Peyer's patch (tissue), 4 donors: ENCODE measurements around the gene CDH11. TPM values are rescaled to one million over a fixed set of nuclear protein-coding genes. Genes with fewer than 3 reads are reported as not detected.
A peak's percentile ranks its signal among the peaks of the same experiment; 100 is the strongest.

Experiments
- DNase-seq, 3 donors: peaks; one replicate each; pipeline ENCODE4 v3.0.0-alpha.2; 2017 to 2019
- H3K27ac ChIP-seq, 4 donors: fragments of 200-600 bp; sonication (generic); one replicate each; pipeline ENCODE4 v1.5.1; 2016 to 2019
- H3K27me3 ChIP-seq, 2 donors: fragments of 200-600 bp; sonication (generic); one replicate each; pipeline ENCODE4 v1.5.1; 2019
- H3K36me3 ChIP-seq, 3 donors: fragments of 200-600 bp; sonication (generic); one replicate each; pipeline ENCODE4 v1.5.1; 2016 to 2019
- H3K4me1 ChIP-seq, 4 donors: fragments of 200-600 bp; sonication (generic); one replicate each; pipeline ENCODE4 v1.5.1; 2016 to 2019
- H3K4me3 ChIP-seq, 4 donors: fragments of 200-600 bp; sonication (generic); 1 replicate in 3 of 4; 2 replicates in 1 of 4; pipeline ENCODE4 v1.5.1; 2016 to 2019; ENCODE audit warnings: mild to moderate bottlenecking in 1 of 4
- H3K9me3 ChIP-seq, 4 donors: fragments of 200-600 bp; sonication (generic); one replicate each; pipeline ENCODE4 v1.5.1; 2016 to 2019; ENCODE audit warnings: mild to moderate bottlenecking in 1 of 4
- POLR2A ChIP-seq, 2 donors: fragments of 450-650 bp; IDR thresholded peaks; one replicate each; pipeline ENCODE4 v1.5.1; 2017; ENCODE audit warnings: antibody characterized with exemption in 2 of 2, mild to moderate bottlenecking in 2 of 2, moderate library complexity in 2 of 2
- total RNA-seq, 4 donors: library from RNA; depleted of rRNA; stranded (reverse); fragments of >200 nt; gene quantifications; one replicate each; pipeline ENCODE4 v1.1.0, GENCODE V29; 2016
- TF ChIP-seq, protein P1 (sequence below), 6 experiments: fragments of 450-650 bp in 4 of 6; fragments of 200-600 bp in 2 of 6; sonication (generic) in 1 of 6; IDR thresholded peaks; one replicate each; pipeline ENCODE4 v1.5.1; 2017 to 2019; ENCODE audit warnings: antibody characterized with exemption in 6 of 6, mild to moderate bottlenecking in 3 of 6, moderate library complexity in 1 of 6

CDH11 gene
- total RNA-seq, 4 donors from 2014 or later: 2.1 to 16.5 (median 4.9) TPM

GRCh38 chr16:64924086-64924485 lies 197.8 kb downstream of the CDH11 start:
- TF ChIP-seq POLR2A (IDR thresholded peaks at IDR 0.05): no peak
- TF ChIP-seq, protein P1, sequence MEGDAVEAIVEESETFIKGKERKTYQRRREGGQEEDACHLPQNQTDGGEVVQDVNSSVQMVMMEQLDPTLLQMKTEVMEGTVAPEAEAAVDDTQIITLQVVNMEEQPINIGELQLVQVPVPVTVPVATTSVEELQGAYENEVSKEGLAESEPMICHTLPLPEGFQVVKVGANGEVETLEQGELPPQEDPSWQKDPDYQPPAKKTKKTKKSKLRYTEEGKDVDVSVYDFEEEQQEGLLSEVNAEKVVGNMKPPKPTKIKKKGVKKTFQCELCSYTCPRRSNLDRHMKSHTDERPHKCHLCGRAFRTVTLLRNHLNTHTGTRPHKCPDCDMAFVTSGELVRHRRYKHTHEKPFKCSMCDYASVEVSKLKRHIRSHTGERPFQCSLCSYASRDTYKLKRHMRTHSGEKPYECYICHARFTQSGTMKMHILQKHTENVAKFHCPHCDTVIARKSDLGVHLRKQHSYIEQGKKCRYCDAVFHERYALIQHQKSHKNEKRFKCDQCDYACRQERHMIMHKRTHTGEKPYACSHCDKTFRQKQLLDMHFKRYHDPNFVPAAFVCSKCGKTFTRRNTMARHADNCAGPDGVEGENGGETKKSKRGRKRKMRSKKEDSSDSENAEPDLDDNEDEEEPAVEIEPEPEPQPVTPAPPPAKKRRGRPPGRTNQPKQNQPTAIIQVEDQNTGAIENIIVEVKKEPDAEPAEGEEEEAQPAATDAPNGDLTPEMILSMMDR (IDR thresholded peaks at IDR 0.05): no peak
- DNase-seq: no peak
- Histone ChIP-seq H3K4me3 (no peak overlapping the region), H3K9me3 (no peaks in the 10 kb centered on the region), H3K36me3 (no peaks in the 10 kb centered on the region), H3K4me1 (no peaks in the 10 kb centered on the region), H3K27ac (no peak overlapping the region), H3K27me3 (no peaks in the 10 kb centered on the region)

DNA sequence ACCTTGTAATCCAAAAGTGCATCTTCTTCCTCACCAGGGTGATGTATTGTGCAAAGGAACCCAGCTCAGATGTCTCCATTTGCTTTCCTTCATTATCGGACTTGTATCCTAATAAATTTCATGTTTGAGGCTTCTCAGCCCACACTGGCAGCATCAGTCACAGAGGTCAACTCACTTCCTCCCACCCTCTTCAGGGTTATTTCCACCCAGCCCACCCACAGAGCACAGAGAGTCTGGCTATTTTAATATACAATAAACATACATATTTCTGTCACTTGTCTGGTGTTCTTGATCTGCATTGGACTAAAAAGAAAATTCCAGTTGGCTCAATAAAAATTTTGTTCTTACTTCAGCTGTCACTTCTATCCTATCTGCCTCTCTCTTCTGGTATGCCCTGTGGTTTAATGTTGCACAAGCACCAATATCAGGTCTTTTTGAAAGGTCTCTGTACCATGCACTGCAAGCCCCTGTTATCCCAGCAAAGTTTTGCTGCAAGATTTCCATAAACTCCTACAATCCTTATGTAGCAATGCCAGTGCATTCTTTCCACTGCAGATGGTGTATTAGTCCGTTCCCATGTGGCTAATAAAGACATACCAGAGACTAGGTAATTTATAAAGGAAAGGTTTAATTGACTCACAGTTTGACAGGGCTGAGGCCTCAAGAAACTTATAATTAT lies 201.8 kb downstream of the CDH11 start:
- no peaks in the 10 kb centered on the region for H3K27me3 ChIP-seq
- H3K4me1 ChIP-seq: no peaks in the 10 kb centered on the region
- H3K9me3 ChIP-seq: no peaks in the 10 kb centered on the region
- no peak for TF ChIP-seq POLR2A (IDR thresholded peaks at IDR 0.05)
- TF ChIP-seq, protein P1 (IDR thresholded peaks at IDR 0.05): no peak
- no peaks in the 10 kb centered on the region for H3K36me3 ChIP-seq
- DNase-seq: no peak
- H3K4me3 ChIP-seq: no peak overlapping the region
- no peak overlapping the region for H3K27ac ChIP-seq

DNA sequence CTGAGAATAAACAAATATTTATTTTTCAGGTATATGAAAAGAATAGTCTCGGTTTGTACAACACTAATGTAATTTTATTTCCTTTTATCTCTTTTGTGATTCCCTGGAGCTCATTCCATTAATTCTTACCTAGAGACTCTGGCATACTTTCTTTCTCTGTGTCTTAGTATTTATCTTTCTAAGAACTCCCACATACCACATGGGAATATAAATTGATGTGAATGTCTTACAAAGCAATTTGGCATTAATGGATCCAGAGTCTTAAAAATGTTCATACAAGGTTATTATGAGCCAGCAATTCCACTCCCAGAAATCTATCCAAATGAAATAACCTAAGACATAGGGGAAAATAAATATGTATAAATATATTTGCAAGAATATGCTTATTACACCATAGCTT lies 202.7 kb downstream of the CDH11 start:
- Histone ChIP-seq H3K36me3 (no peaks in the 10 kb centered on the region), H3K27ac (no peak overlapping the region), H3K9me3 (no peaks in the 10 kb centered on the region), H3K27me3 (no peaks in the 10 kb centered on the region), H3K4me3 (no peak overlapping the region), H3K4me1 (no peaks in the 10 kb centered on the region)
- no peak for TF ChIP-seq POLR2A (IDR thresholded peaks at IDR 0.05)
- TF ChIP-seq, protein P1 (IDR thresholded peaks at IDR 0.05): no peak
- DNase-seq: no peak

DNA sequence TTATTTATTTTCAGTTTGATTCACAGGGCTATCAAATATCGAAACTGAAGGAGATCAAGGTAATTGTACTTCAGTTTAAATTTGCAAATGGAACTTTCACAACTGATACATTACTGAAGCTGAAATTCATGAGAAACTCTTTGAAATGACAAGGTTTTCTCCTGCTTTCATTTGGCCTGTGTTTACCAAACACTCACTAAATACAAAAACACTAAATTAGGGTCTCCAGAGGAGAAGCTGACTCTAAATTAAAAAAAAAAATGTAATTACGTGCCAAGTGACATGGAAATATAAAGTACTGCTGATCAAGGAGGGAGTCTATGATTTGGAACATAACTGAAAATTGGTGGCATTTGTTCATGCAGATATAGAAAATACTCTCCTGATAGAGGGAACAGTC lies 205.8 kb downstream of the CDH11 start:
- no peaks in the 10 kb centered on the region for H3K36me3 ChIP-seq
- no peak for DNase-seq
- H3K27ac ChIP-seq: no peak overlapping the region
- no peak for TF ChIP-seq POLR2A (IDR thresholded peaks at IDR 0.05)
- TF ChIP-seq, protein P1 (IDR thresholded peaks at IDR 0.05): no peak
- no peaks in the 10 kb centered on the region for H3K27me3 ChIP-seq
- no peaks in the 10 kb centered on the region for H3K9me3 ChIP-seq
- no peaks in the 10 kb centered on the region for H3K4me1 ChIP-seq
- no peak overlapping the region for H3K4me3 ChIP-seq

DNA sequence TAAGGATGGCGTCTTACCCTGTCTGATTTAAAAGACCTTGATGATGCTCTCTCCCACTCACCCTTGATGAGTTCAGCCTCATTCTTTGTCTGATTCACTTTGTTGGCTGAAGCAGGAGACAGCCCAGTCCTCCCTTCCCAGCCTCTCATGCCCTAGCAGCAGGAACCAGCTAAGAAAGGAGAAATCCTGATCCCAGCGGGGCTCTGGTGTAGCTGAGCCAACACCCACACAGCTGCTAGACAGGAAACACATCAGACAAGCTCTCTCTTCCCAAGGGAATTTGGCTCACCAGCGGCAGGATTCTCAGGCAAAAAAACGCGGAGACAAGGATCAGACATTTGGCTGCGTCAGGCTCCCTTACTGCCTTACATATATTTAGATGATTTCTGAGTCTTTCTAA lies 211.5 kb downstream of the CDH11 start:
- H3K27ac ChIP-seq: peak overlapping the region in 1 of 4 donors; percentile 35
- no peaks in the 10 kb centered on the region for H3K36me3 ChIP-seq
- no peaks in the 10 kb centered on the region for H3K27me3 ChIP-seq
- H3K9me3 ChIP-seq: no peaks in the 10 kb centered on the region
- DNase-seq: no peak
- no peaks in the 10 kb centered on the region for H3K4me1 ChIP-seq
- TF ChIP-seq, protein P1 (IDR thresholded peaks at IDR 0.05): no peak
- TF ChIP-seq POLR2A (IDR thresholded peaks at IDR 0.05): no peak
- no peak overlapping the region for H3K4me3 ChIP-seq

GRCh38 chr16:64907844-64908243 lies 214.0 kb downstream of the CDH11 start:
- no peaks in the 10 kb centered on the region for H3K9me3 ChIP-seq
- no peak overlapping the region for H3K27ac ChIP-seq
- TF ChIP-seq, protein P1 (IDR thresholded peaks at IDR 0.05): no peak
- TF ChIP-seq POLR2A (IDR thresholded peaks at IDR 0.05): no peak
- DNase-seq: no peak
- H3K27me3 ChIP-seq: no peaks in the 10 kb centered on the region
- no peak overlapping the region for H3K4me3 ChIP-seq
- no peaks in the 10 kb centered on the region for H3K36me3 ChIP-seq
- no peaks in the 10 kb centered on the region for H3K4me1 ChIP-seq
